ENCODE results near the gene TBX21. TPM values are rescaled to one million over a fixed set of nuclear protein-coding genes. Genes with fewer than 3 reads are reported as not detected.
A peak's percentile ranks its signal among the peaks of the same experiment; 100 is the strongest.

Gene TBX21, protein sequence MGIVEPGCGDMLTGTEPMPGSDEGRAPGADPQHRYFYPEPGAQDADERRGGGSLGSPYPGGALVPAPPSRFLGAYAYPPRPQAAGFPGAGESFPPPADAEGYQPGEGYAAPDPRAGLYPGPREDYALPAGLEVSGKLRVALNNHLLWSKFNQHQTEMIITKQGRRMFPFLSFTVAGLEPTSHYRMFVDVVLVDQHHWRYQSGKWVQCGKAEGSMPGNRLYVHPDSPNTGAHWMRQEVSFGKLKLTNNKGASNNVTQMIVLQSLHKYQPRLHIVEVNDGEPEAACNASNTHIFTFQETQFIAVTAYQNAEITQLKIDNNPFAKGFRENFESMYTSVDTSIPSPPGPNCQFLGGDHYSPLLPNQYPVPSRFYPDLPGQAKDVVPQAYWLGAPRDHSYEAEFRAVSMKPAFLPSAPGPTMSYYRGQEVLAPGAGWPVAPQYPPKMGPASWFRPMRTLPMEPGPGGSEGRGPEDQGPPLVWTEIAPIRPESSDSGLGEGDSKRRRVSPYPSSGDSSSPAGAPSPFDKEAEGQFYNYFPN
- 1 to 10 TPM in 2 of 3 donors, under 1 TPM in 1; 0.72 to 1.2 (median 1.2) TPM for total RNA-seq
- long read RNA-seq, donor 1: 0 reads
- long read RNA-seq, donor 2: 0 reads

DNA sequence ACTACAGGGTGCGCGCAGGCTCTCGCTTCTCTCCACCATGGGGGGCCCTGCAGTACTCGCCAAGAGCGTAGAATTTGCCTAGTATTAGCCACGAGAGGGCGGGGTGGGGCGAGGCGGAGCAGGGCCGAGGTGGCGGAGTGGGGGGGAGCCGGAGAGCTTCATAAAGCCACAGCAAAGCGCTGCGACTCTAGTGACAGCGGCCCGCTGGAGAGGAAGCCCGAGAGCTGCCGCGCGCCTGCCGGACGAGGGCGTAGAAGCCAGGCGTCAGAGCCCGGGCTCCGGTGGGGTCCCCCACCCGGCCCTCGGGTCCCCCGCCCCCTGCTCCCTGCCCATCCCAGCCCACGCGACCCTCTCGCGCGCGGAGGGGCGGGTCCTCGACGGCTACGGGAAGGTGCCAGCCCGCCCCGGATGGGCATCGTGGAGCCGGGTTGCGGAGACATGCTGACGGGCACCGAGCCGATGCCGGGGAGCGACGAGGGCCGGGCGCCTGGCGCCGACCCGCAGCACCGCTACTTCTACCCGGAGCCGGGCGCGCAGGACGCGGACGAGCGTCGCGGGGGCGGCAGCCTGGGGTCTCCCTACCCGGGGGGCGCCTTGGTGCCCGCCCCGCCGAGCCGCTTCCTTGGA is at the start of gene TBX21:
TBX21 (plus strand) TSS at position 190 of the 627 bp plus-strand sequence; CDS start at position 409, 219 bp downstream.
- TF ChIP-seq, protein P1, sequence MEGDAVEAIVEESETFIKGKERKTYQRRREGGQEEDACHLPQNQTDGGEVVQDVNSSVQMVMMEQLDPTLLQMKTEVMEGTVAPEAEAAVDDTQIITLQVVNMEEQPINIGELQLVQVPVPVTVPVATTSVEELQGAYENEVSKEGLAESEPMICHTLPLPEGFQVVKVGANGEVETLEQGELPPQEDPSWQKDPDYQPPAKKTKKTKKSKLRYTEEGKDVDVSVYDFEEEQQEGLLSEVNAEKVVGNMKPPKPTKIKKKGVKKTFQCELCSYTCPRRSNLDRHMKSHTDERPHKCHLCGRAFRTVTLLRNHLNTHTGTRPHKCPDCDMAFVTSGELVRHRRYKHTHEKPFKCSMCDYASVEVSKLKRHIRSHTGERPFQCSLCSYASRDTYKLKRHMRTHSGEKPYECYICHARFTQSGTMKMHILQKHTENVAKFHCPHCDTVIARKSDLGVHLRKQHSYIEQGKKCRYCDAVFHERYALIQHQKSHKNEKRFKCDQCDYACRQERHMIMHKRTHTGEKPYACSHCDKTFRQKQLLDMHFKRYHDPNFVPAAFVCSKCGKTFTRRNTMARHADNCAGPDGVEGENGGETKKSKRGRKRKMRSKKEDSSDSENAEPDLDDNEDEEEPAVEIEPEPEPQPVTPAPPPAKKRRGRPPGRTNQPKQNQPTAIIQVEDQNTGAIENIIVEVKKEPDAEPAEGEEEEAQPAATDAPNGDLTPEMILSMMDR (IDR thresholded peaks at IDR 0.05): no peak
- H3K9me3 ChIP-seq: no peaks in the 10 kb centered on the region
- no peaks in the 10 kb centered on the region for H3K36me3 ChIP-seq (ENCODE audit: low read depth)
- ATAC-seq (peak; percentile 88), DNase-seq (peak; percentile 79 to 90 (median 80))
- peak within 1 kb of the TSS; percentile 3 for H3K4me3 ChIP-seq
- intact Hi-C loops (cut with DNase I, micrococcal nuclease): no loop called here
- peaks cover 13% of the 10 kb centered on the region for H3K4me1 ChIP-seq (ENCODE audit: low read depth)

GRCh38 chr17:47684025-47684424 is 49.0 kb upstream of the TBX21 start:
- ATAC-seq (no peak), DNase-seq (no peak)
- Histone ChIP-seq H3K36me3 (ENCODE audit: low read depth) (peaks cover 17% of the 10 kb centered on the region), H3K9me3 (no peaks in the 10 kb centered on the region), H3K4me1 (ENCODE audit: low read depth) (no peaks in the 10 kb centered on the region), H3K4me3 (no peak overlapping the region)
- TF ChIP-seq, protein P1 (IDR thresholded peaks at IDR 0.05): no peak
- intact Hi-C loops (cut with DNase I, micrococcal nuclease): no loop called here

DNA sequence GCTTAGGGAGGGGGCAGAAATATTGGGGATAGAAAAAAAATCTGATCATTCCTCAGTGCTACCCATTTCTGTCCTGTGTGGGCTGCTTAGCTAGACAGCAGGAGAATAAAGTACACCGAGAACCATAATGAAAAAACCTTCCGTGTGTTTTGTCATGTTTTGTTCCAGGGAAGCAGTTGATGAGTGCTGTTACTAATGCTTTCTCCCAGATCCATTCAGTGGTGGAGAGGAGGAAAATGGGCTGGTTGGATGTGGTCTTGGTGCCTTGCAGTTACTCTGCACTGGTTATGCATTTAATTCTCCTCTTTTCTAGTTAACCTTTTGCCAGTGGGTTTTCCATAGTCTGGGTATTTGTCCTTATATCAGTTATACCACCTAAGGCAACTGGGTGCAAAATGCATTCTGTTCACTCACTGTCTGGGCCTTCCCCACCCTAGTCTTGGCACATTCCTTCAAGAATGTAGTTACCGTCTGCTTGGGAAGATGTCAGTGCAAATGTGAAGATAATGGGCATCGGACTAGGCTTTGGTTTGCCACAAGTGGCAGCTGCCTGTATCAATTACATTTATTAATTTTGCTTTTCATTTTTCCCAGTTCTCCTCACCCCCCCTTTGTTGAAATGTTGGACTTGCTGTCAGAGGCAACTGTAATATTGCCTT is 48.4 kb upstream of the TBX21 start:
- H3K4me3 ChIP-seq: no peak overlapping the region
- intact Hi-C loops (cut with DNase I, micrococcal nuclease): no loop called here
- H3K36me3 ChIP-seq (ENCODE audit: low read depth): peaks cover 11% of the 10 kb centered on the region
- TF ChIP-seq, protein P1 (IDR thresholded peaks at IDR 0.05): no peak
- H3K4me1 ChIP-seq (ENCODE audit: low read depth): no peaks in the 10 kb centered on the region
- no peak for ATAC-seq
- DNase-seq: no peak
- no peaks in the 10 kb centered on the region for H3K9me3 ChIP-seq

- Histone ChIP-seq H3K4me1 (ENCODE audit: low read depth) (no peaks in the 10 kb centered on the region), H3K4me3 (no peak overlapping the region), H3K36me3 (ENCODE audit: low read depth) (peaks cover 3% of the 10 kb centered on the region), H3K9me3 (no peaks in the 10 kb centered on the region)
- no peak for ATAC-seq
- TF ChIP-seq, protein P1 (IDR thresholded peaks at IDR 0.05): no peak
- intact Hi-C loops (cut with DNase I, micrococcal nuclease): no loop called here
- DNase-seq: no peak
Measured at GRCh38 chr17:47685556-47686275, 47.3 kb upstream of the TBX21 start.

DNA sequence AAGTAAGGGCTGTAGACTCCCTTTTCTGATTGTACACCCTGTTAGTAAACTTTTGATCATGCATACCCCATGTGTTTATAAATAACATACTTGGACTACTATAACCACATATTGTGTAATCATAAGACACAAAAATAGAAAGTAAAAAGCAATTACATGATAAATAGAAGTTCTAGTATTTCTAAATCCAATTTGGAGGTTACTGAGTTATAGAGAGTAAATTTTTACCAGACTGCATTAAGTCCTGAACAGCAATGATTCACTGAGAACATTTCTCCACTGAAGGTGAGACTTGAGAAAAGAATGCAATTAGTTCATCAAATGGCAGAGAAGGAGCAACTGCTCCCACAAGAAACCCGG is 46.8 kb upstream of the TBX21 start:
- intact Hi-C loops (cut with DNase I, micrococcal nuclease): no loop called here
- no peaks in the 10 kb centered on the region for H3K4me1 ChIP-seq (ENCODE audit: low read depth)
- ATAC-seq: no peak
- TF ChIP-seq, protein P1 (IDR thresholded peaks at IDR 0.05): no peak
- DNase-seq: no peak
- no peaks in the 10 kb centered on the region for H3K9me3 ChIP-seq
- no peaks in the 10 kb centered on the region for H3K36me3 ChIP-seq (ENCODE audit: low read depth)
- no peak overlapping the region for H3K4me3 ChIP-seq

Data from mucosa of descending colon (tissue), 3 donors.